ENCODE results near the gene RBX1.

- TF ChIP-seq EZH2 (IDR thresholded peaks at IDR 0.05), result no peak
- no peak for TF ChIP-seq POLR2AphosphoS5 (IDR thresholded peaks at IDR 0.05; ENCODE audit: borderline replicate concordance, low read depth, low read length)
Observed at GRCh38 chr22:40954113-40954512, 2.9 kb downstream of the RBX1 start.

Data from SK-N-MC (cell line).